ENCODE data around the gene KCNJ1.

KCNJ1 gene

GRCh38 chr11:128903248-128904061 lies 36.4 kb upstream of the KCNJ1 start:
- DNase-seq = no peak
- in situ Hi-C loops (cut with MboI; ENCODE audit: low pct_unique_long_range_greater_than_20kb, low sequenced_read_pairs) = no loop called here

GRCh38 chr11:128902515-128903066 lies 35.5 kb upstream of the KCNJ1 start:
- in situ Hi-C loops (cut with MboI; ENCODE audit: low pct_unique_long_range_greater_than_20kb, low sequenced_read_pairs) = no loop called here
- no peak for DNase-seq

GRCh38 chr11:128901653-128902514 lies 34.8 kb upstream of the KCNJ1 start:
- in situ Hi-C loops (cut with MboI; ENCODE audit: low pct_unique_long_range_greater_than_20kb, low sequenced_read_pairs) = no loop called here
- no peak for DNase-seq

GRCh38 chr11:128900468-128900867 lies 33.4 kb upstream of the KCNJ1 start:
- in situ Hi-C loops (cut with MboI; ENCODE audit: low pct_unique_long_range_greater_than_20kb, low sequenced_read_pairs) = no loop called here
- DNase-seq = no peak

- in situ Hi-C loops (cut with MboI; ENCODE audit: low pct_unique_long_range_greater_than_20kb, low sequenced_read_pairs) = no loop called here
- no peak for DNase-seq
Measured at GRCh38 chr11:128898580-128899344, 31.7 kb upstream of the KCNJ1 start.

- in situ Hi-C loops (cut with MboI; ENCODE audit: low pct_unique_long_range_greater_than_20kb, low sequenced_read_pairs) = no loop called here
Measured at GRCh38 chr11:128897826-128898225, 30.7 kb upstream of the KCNJ1 start.

GRCh38 chr11:128896356-128896755 lies 29.3 kb upstream of the KCNJ1 start:
- DNase-seq = no peak
- in situ Hi-C loops (cut with MboI; ENCODE audit: low pct_unique_long_range_greater_than_20kb, low sequenced_read_pairs) = no loop called here

More at GRCh38 chr11:128897826-128898225, 30.7 kb upstream of the KCNJ1 start:
- no peak for DNase-seq

GRCh38 chr11:128895526-128895925 lies 28.4 kb upstream of the KCNJ1 start:
- in situ Hi-C loops (cut with MboI; ENCODE audit: low pct_unique_long_range_greater_than_20kb, low sequenced_read_pairs) = no loop called here
- DNase-seq = no peak

GRCh38 chr11:128894685-128895084 lies 27.6 kb upstream of the KCNJ1 start:
- DNase-seq = no peak
- in situ Hi-C loops (cut with MboI; ENCODE audit: low pct_unique_long_range_greater_than_20kb, low sequenced_read_pairs) = no loop called here

GRCh38 chr11:128894286-128894681 lies 27.2 kb upstream of the KCNJ1 start:
- in situ Hi-C loops (cut with MboI; ENCODE audit: low pct_unique_long_range_greater_than_20kb, low sequenced_read_pairs) = no loop called here

GRCh38 chr11:128893578-128894285 lies 26.6 kb upstream of the KCNJ1 start:
- in situ Hi-C loops (cut with MboI; ENCODE audit: low pct_unique_long_range_greater_than_20kb, low sequenced_read_pairs) = no loop called here
- DNase-seq = no peak

More at GRCh38 chr11:128894286-128894681, 27.2 kb upstream of the KCNJ1 start:
- DNase-seq = no peak

- in situ Hi-C loops (cut with MboI; ENCODE audit: low pct_unique_long_range_greater_than_20kb, low sequenced_read_pairs) = no loop called here
- DNase-seq = no peak
Measured at GRCh38 chr11:128892866-128893565, 25.9 kb upstream of the KCNJ1 start.

- DNase-seq = no peak
- in situ Hi-C loops (cut with MboI; ENCODE audit: low pct_unique_long_range_greater_than_20kb, low sequenced_read_pairs) = no loop called here
Measured at GRCh38 chr11:128891913-128892398, 24.9 kb upstream of the KCNJ1 start.

- no peak for DNase-seq
- in situ Hi-C loops (cut with MboI; ENCODE audit: low pct_unique_long_range_greater_than_20kb, low sequenced_read_pairs) = no loop called here
Measured at GRCh38 chr11:128890543-128891368, 23.7 kb upstream of the KCNJ1 start, which contains the start of gene KCNJ5. Gene KCNJ5 (plus strand): TSS chr11:128891356. CDS start chr11:128911274, 19,918 bp downstream.

GRCh38 chr11:128890216-128890542 lies 23.1 kb upstream of the KCNJ1 start:
- no peak for DNase-seq
- in situ Hi-C loops (cut with MboI; ENCODE audit: low pct_unique_long_range_greater_than_20kb, low sequenced_read_pairs) = no loop called here

GRCh38 chr11:128889657-128890213 lies 22.6 kb upstream of the KCNJ1 start:
- no peak for DNase-seq
- in situ Hi-C loops (cut with MboI; ENCODE audit: low pct_unique_long_range_greater_than_20kb, low sequenced_read_pairs) = loop anchor here (10.0 kb wide), 1 partner anchor 65 kb away; no protein-coding TSS in a partner anchor

Measured in KBM-7 (cell line).